Neutrophil (primary cell): ENCODE results near the gene TEKT3.

Experiments
- H3K27ac ChIP-seq: fragments of 200-600 bp; sonication (generic); 2 replicates; pipeline ENCODE4 v1.5.1; 2016; ENCODE audit warnings: mild to moderate bottlenecking, moderate library complexity
- H3K27me3 ChIP-seq: fragments of 200-600 bp; sonication (generic); 2 replicates; pipeline ENCODE4 v1.6.0; 2016; ENCODE audit warnings: mild to moderate bottlenecking
- H3K36me3 ChIP-seq: fragments of 200-600 bp; sonication (generic); 2 replicates; pipeline ENCODE4 v1.5.1; 2017
- H3K4me1 ChIP-seq, 2 experiments: fragments of 200-600 bp in 1 of 2; sonication (generic) in 1 of 2; 1 replicate in 1 of 2; 2 replicates in 1 of 2; pipeline versions ENCODE4 v1.5.1 to v1.6.1; 2013 to 2016; ENCODE audit warnings: low read depth in 1 of 2, low read length in 1 of 2, mild to moderate bottlenecking in 1 of 2, moderate library complexity in 1 of 2; ENCODE audit not compliant: control insufficient read depth in 1 of 2, insufficient read depth in 1 of 2
- H3K4me3 ChIP-seq, 2 experiments: fragments of 200-600 bp in 1 of 2; sonication (generic) in 1 of 2; 1 replicate in 1 of 2; 2 replicates in 1 of 2; pipeline ENCODE4 v1.5.1; 2013 to 2016; ENCODE audit warnings: low read depth in 1 of 2, low read length in 1 of 2, mild to moderate bottlenecking in 1 of 2, moderate library complexity in 1 of 2
- H3K9me3 ChIP-seq: fragments of 200-600 bp; sonication (generic); 2 replicates; pipeline ENCODE4 v1.5.1; 2016
- CTCF ChIP-seq: fragments of 200-600 bp; sonication (generic); IDR thresholded peaks from 2 replicates; pipeline ENCODE4 v1.5.1; 2016; ENCODE audit warnings: antibody characterized with exemption

The TEKT3 gene

DNA sequence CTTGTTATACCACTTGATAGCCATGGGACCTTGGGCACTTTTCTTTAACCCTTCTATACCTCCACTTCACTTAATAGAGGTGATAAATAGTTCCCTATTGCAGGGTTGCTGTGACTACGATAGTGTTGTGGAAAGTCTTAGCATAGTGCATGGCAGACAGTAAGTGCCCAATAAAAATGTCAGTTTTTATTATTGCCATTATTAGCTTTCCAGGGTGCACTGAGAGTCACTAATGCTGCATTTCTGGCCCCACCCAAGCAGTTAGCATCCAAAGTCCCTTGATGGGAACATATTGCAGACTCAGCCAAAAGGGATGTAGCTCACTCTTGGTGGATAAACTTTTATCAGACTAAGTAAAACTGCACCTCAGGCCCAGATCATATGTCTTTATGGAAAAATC is 41.5 kb upstream of the TEKT3 start:
- no peak for TF ChIP-seq CTCF
- no peaks in the 10 kb centered on the region for H3K9me3 ChIP-seq
- no peak overlapping the region for H3K4me3 ChIP-seq
- H3K27me3 ChIP-seq = peaks cover 27% of the 10 kb centered on the region
- no peak overlapping the region for H3K27ac ChIP-seq
- no peaks in the 10 kb centered on the region for H3K4me1 ChIP-seq
- no peaks in the 10 kb centered on the region for H3K36me3 ChIP-seq

DNA sequence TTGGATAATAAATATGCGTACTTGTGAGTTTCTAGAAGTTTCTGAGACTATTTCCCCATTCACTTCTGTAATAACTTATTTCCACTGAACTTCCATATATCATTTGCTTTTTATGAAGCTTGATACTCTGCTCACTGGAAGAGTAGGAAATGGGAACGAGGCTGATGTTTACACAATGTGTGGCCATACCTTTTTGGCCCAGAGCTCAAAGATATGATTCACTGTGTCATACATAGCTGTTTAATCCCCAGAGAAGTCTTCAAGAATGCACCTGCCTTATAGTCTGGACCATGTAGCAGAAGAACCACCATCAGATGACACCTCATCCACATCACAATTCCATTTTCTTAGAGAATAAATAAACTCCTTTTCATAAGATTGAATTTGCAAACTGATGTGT is 40.3 kb upstream of the TEKT3 start:
- H3K4me3 ChIP-seq = no peak overlapping the region
- no peak for TF ChIP-seq CTCF

DNA sequence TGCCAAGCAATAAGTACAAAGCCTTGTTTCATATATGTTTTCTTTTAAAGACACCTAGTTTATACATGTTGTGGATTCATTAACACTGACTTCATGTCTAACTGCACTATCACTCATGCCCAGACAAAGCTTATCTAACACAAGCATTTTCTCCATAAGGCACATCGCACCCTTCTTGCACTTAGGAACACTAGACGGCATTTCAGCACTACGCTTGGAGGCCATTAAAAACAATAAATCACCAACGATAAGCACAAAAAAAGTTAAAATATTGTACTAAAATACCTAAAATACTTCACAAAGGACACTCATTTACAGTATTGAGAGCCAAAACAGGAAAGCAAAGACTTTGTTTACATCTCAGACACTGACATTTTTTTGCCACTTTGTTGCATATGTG is 39.0 kb upstream of the TEKT3 start:
- Histone ChIP-seq H3K4me3 (no peak overlapping the region), H3K27ac (no peak overlapping the region), H3K4me1 (no peaks in the 10 kb centered on the region), H3K9me3 (no peaks in the 10 kb centered on the region), H3K27me3 (peaks cover 30% of the 10 kb centered on the region), H3K36me3 (no peaks in the 10 kb centered on the region)
- TF ChIP-seq CTCF = no peak

More for the DNA sequence above, 40.3 kb upstream of the TEKT3 start:
- Histone ChIP-seq H3K27me3 (peaks cover 34% of the 10 kb centered on the region), H3K36me3 (no peaks in the 10 kb centered on the region), H3K4me1 (no peaks in the 10 kb centered on the region), H3K27ac (no peak overlapping the region), H3K9me3 (no peaks in the 10 kb centered on the region)

DNA sequence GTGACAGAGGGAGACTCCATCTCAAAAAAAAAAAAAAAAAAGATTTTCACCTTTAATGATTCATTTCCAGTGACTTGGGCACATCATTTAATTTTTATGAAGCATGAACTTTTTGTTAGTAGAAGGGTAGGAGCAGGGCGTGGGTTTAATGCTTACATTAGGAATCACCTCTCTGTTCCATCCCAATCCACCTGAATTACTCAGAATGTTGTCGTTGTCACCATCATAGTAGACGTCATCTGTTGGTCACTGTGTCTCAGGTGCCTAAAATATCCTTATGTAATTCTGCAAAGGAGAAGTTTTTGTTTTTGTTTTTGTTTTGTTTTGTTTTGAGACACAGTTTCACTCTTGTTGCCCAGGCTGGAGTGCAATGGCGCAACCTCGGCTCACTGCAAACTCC is 38.3 kb upstream of the TEKT3 start:
- Histone ChIP-seq H3K9me3 (no peaks in the 10 kb centered on the region), H3K4me1 (no peaks in the 10 kb centered on the region), H3K27ac (no peak overlapping the region), H3K36me3 (no peaks in the 10 kb centered on the region), H3K4me3 (no peak overlapping the region), H3K27me3 (peaks cover 26% of the 10 kb centered on the region)
- TF ChIP-seq CTCF = no peak

DNA sequence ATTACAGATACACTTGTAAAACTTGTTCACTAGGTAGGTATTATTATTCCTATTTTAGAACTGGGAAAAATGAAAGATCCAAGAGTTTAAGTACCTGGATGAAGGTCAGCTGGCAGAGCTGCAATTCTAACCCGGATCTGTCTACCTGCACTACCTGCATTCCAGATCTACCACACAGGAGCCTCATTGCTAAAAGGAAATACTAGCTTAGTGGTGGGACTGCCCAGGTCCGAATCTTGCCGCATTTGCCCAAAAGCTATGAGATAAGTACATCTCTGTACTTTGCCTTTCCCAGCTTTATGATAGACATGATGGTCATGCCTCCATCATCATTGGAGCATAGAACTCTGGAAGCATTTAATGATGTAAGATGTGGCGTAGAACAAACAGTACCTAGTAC is 36.8 kb upstream of the TEKT3 start:
- no peaks in the 10 kb centered on the region for H3K4me1 ChIP-seq
- H3K4me3 ChIP-seq = no peak overlapping the region
- H3K27me3 ChIP-seq = peaks cover 16% of the 10 kb centered on the region
- no peak for TF ChIP-seq CTCF
- H3K27ac ChIP-seq = no peak overlapping the region
- H3K36me3 ChIP-seq = no peaks in the 10 kb centered on the region
- H3K9me3 ChIP-seq = no peaks in the 10 kb centered on the region

DNA sequence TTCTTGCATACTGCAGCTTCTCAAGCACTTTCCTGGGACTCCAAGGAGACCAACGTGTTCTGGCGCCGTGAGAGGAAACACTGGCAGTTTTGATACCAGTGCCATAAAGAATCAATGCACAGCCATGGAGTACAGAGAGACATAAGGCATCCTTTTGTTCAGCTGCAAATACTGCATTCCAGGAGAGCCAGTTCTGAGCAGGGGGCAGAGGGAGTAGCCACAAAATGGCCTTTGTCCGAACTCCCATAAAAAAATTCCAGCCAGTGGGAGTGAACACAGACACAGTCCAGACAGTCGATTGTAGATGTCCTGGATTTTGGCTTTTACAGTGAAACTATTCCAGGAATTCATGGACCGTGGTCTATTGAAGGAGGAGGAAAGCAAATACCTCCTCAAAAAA is 36.2 kb upstream of the TEKT3 start:
- Histone ChIP-seq H3K4me1 (no peaks in the 10 kb centered on the region), H3K27me3 (peaks cover 15% of the 10 kb centered on the region), H3K9me3 (no peaks in the 10 kb centered on the region), H3K4me3 (no peak overlapping the region), H3K27ac (no peak overlapping the region), H3K36me3 (no peaks in the 10 kb centered on the region)
- no peak for TF ChIP-seq CTCF
